Bone marrow (tissue), 2 donors: ENCODE results near the gene HID1.
"Not testable (repeated sequence)": the region's sequence is repeated elsewhere in the genome, so short reads cannot be mapped to it uniquely, and the experiment has no call there.

Experiments
- DNase-seq, 2 donors: peaks; one replicate each; lab custom pipeline; 2025; lab: John Stamatoyannopoulos, UW

Gene HID1

DNA sequence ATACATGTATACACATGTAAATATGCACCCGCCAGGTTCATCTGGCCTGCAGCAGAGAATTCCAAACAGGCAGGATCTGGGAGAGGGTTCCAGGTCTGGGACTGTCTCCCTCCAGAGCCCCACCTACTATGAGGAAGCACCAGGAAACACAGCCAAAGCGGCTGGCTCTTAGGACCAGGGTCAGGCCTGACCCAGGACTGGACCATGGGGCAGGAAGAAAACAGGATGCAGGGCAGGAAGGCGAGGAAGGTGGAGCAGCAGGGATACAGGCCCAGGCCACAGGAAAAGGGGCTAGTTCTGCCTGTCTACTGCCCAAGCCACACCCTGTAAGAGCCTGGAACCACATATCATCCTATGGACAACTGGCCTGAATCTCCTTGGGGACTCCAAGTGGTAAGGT, 2.2 kb downstream of the HID1 start:
- DNase-seq, result no peak

DNA sequence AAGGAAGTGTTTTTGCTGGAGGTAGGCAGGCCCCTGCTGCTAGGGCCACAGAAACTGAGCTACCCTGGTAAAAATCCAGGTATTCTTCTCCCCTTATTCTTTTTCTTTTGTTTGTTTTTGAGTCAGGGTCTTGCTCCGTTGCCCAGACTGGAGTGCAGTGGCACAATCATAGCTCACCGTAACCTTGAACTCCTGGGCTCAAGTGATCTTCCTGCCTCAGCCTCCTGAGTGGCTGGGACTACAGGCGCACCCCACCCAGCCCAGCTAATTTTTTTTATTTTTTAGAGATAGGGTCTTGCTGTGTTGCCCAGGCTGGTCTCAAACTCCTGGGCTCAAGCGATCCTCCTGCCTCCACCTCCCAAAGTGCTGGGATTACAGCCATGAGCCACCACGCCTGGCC, 3.1 kb downstream of the HID1 start:
- DNase-seq, result not testable (repeated sequence)

DNA sequence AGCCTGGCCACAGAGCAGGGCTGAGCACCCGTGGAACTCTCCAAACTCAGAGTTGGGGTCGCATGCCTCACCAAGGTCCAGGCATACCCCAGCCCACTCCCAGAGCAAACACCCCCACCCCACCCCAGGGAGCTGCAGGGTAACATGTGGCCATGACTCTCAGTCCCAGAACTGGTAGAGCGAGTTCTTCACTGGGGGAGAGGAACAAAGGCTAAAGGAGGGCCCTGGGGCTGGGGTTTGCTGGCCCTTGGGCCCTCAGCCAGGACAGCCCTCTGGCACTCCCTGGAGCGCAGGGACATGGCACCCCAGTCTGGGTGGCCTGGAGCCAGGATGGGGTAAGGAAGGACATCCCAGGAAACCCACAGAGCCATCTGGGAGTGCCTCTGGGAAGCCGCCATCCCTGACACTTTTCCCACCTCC, 4.2 kb downstream of the HID1 start:
- no peak for DNase-seq

- no peak for DNase-seq
Observed at GRCh38 chr17:74964988-74965622, 7.5 kb downstream of the HID1 start.

DNA sequence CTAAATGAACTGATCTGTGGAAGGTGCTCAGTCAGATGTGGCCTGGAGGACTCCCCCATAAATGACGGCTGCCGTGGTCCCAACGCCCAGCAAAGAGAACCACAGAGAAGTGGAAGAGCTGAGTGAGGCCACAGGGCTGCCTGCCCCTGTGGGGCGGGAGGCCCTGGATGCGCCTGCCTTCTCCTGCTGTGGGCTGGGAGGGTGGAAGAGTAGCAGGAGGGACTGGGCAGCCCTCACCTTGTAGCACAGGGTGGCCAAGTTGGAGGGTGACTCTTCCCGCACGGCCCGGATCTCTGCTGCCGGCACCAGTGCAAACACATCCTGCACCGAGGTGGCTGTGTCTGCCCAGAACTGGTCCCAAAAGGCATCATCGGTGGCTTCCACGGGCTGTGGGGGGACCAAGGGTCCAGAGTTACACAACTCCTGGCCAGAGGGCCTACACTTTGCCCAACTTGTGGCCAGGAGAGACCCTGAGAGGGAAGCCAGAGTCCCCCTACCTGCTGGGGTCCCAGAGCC, 8.3 kb downstream of the HID1 start:
- DNase-seq, result no peak

- no peak for DNase-seq
Observed at GRCh38 chr17:74963656-74964055, 8.9 kb downstream of the HID1 start.

- DNase-seq, result no peak
Observed at GRCh38 chr17:74962622-74963394, 9.8 kb downstream of the HID1 start.

DNA sequence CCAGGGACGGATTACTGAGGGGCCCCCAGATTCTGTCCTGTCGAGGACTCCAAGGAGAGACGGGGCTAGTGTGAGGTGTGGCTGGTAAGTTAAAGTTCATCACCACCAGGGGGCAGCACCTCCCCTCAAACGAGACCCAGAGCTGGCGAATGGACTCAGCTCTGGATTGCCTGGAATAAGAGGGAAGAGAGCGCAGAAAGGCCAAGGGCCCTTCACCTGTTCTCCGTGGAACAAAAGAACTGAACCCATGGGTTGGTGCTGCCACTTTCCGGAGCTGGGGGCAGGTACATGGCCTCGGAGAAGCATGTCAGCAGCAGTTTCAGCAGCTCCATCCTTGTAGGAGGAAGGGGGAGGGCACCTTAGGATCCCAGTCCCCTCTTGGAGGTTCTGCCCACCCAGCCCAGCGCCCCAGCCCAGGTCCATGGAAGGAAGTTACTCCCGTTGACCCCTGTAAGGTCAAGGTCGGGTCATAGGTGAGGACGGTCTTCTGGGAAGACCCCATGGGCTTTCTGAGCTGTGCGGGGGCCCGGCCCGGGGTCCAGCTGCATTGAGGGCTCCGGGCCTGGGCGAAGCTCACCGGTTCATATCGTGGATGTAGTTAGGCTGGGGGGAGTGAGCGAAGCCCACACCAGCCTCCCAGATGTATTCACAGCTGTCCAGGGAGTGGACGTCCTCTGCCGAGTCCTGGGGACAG, 10.8 kb downstream of the HID1 start:
- DNase-seq, result peak; percentile 70 to 71

GRCh38 chr17:74960570-74961342, 11.8 kb downstream of the HID1 start:
- DNase-seq, result peak; percentile 11 to 22

- DNase-seq, result no peak
Observed at GRCh38 chr17:74959826-74960515, 12.6 kb downstream of the HID1 start.

DNA sequence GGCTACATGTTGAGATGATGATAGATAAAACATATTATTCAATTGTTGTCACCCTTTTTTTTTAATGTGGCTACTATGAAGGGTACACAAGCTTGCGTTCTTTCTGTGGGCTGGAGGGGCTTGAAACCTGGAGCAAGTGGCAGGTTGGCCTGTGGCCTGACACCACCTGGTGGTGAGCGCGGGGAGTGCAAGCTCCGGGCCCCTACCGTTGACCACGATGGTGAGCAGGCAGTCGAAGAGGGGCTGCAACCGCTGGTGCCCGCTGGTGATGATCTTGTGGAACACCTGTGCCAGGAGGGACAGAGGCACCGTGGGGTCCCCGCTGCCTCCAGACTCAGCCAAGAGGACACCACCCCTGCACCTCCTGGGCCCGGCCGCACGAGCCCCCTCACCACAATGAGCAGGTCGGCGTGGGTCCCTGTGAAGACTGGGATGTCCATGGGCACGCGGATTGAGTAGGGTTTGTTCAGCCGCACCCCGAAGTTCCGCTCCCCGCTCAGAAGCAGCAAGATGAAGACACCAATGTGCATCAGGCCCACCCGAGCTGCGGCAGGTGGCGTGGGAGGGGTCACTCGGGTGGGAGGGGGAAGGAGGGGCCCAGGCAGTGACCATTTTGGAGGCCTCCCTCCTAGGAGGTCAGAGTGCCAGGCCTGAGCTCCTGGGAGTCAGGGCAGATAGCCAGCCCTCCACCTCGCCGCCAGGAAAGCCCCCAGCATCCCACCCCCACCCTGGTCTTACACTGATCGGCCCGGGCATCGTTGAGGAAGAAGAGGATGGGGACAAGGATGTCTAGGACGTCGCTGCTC, 14.4 kb downstream of the HID1 start:
- peak; percentile 23 to 55 for DNase-seq

DNA sequence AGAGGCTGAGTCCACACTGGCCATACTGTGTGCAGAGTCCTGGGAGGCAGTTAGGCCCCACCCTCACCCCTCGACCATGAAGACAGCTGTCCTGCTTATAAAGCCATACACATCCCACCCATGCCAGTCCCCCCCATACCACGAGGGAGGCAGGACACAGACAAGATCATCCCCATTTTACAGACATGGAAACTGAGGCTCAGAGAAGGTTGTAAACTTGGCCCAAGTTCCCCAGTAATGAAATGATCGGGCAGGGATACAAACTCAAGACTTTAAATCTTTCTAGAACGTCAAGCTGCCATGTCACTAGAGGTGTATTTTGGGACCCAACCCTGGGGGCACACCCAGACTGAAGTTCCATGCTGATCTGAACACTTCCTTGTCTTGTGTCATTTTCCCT, 16.5 kb downstream of the HID1 start:
- no peak for DNase-seq

- DNase-seq, result peak in 1 of 2 donors; percentile 27
Observed at GRCh38 chr17:74954665-74955421, 17.7 kb downstream of the HID1 start.

- no peak for DNase-seq
Observed at GRCh38 chr17:74954115-74954514, 18.4 kb downstream of the HID1 start.

DNA sequence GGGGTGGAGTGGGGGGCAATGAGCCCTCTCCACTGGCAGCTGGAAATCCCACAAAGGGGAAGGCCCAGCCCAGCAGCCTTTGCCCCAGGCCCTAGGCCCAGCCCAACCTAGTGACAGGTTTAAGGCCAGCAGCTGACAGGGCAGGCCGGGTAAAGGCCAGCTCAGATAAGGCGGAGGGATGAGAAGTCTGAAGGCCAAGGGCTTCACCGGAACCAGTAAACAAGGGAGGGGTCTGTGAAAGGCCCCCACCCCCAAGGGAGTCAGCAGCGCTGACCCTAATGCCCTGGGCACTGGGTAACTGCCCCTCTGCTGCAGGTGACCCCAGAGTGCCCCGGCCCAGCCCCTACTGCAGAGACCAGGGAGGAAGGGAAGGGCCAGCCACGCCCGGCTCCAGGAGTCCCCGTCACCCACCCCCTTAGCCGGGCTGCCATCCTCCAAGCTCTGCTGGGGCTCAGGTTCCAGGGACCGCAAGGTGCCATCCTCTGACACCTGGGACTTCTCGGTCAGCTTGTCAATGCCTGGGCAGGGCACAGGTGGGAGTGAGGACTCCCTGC, 19.3 kb downstream of the HID1 start:
- DNase-seq, result no peak

GRCh38 chr17:74952431-74953133, 20.0 kb downstream of the HID1 start:
- no peak for DNase-seq

GRCh38 chr17:74951680-74952421, 20.7 kb downstream of the HID1 start:
- no peak for DNase-seq

DNA sequence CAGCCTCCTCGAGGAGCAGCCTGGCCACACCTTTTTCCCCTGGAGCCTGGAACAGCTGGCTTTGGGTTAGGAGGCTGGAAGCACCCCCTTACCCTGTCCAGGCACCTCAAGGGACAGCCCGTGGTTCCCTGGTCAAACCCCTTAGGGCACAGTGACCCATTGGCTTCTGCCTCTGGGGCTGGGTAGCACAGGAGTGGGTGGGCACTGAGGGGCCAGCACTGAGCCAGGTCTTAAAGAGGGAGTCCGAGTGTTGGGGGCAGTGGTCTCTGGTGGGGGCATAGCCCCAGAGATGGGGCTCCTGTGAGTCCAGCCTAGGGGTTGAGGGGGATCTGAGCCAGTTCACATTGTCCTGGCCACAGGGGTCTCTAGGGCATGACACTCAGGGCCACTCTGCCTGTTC, 21.5 kb downstream of the HID1 start:
- DNase-seq, result no peak
